ENCODE data around the gene ARAP1. TPM values are rescaled to one million over a fixed set of nuclear protein-coding genes. Genes with fewer than 3 reads are reported as not detected.

Gene ARAP1
- polyA plus RNA-seq, 1 donor (not counting 4 experiments of a cell fraction or from before 2014, with no cell fraction given) = 32.8 TPM

GRCh38 chr11:72642043-72642883, 109.9 kb downstream of the ARAP1 start:
- dilution Hi-C loops (cut with MboI; ENCODE audit: extremely low pct_ligation_motif_present, low sequenced_read_pairs) = no loop called here
- DNase-seq (ENCODE audit: low read depth, low spot score) (peak; percentile 9), FAIRE-seq (no peak)
- Histone ChIP-seq H2AFZ (ENCODE audit: control insufficient read depth, low read length) (peak overlapping the region; percentile 82), H3K9ac (ENCODE audit: control insufficient read depth, extremely low read depth, insufficient read depth, low read length) (peak overlapping the region; percentile 42), H3K4me1 (ENCODE audit: control insufficient read depth, extremely low read depth, insufficient read depth, low read length) (peaks cover 5% of the 10 kb centered on the region), H3K9me3 (ENCODE audit: control insufficient read depth, low read depth, low read length) (no peaks in the 10 kb centered on the region), H3K4me3 (ENCODE audit: control insufficient read depth in 2 of 3, extremely low read depth in 1 of 3, insufficient read depth in 2 of 3, low read depth in 1 of 3, low read length in 3 of 3) (peak overlapping the region; percentile 40 to 56 (median 43)), H3K79me2 (ENCODE audit: control insufficient read depth, insufficient read depth, low read length) (no peaks in the 10 kb centered on the region), H3K36me3 (ENCODE audit: control insufficient read depth in 2 of 2, extremely low read depth in 1 of 2, insufficient read depth in 2 of 2, low read length in 2 of 2) (no peaks in the 10 kb centered on the region), H3K4me2 (ENCODE audit: control insufficient read depth, extremely low read depth, insufficient read depth, low read depth, low read length) (peak overlapping the region; percentile 70), H3K27me3 (ENCODE audit: control insufficient read depth, extremely low read depth, insufficient read depth, low read length) (peaks cover 35% of the 10 kb centered on the region), H4K20me1 (ENCODE audit: control insufficient read depth, extremely low read depth, insufficient read depth, low read length) (no peaks in the 10 kb centered on the region), H3K9me1 (ENCODE audit: control insufficient read depth, extremely low read depth, insufficient read depth, low read length) (no peaks in the 10 kb centered on the region), H3K27ac (ENCODE audit: control insufficient read depth, insufficient read depth, low read length) (no peak overlapping the region)
- peak; percentile 14 for TF ChIP-seq EZH2 (IDR thresholded peaks at IDR 0.05; ENCODE audit: low read length)
- TF ChIP-seq CTCF (optimal IDR thresholded peaks at IDR 0.05 in 1 of 3, IDR thresholded peaks at IDR 0.05 in 1 of 3, conservative IDR thresholded peaks at IDR 0.05 in 1 of 3; ENCODE audit: extremely low read depth in 1 of 3, insufficient read depth in 2 of 3, low read length in 3 of 3) = no peak

DNA sequence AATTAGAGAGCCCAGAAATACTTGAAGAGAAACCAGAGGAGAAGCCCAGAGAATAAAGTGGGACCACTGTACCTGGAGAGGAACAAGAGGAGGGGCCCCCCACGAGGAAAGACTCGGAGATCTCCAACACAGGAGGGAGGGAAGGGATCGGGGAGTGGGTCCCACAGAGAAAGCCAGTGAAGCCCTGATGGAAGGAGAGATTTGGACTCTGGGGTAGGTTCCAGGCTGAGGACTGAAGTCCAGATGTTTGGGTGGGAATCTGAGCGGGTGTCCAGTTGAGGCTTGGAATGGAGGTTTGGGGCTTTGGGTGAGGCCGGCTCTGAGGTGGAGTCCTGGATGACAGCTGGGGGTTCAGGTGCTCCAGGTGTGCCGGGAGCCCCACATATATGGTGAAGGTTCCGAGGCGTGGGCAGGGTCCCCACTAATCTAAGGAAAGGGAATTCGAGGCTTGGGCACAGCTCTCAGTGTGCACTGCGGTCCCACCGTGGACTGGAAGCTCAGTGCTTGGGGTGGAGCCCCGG, 110.6 kb downstream of the ARAP1 start:
- Histone ChIP-seq H3K9me3 (ENCODE audit: control insufficient read depth, low read depth, low read length) (no peaks in the 10 kb centered on the region), H3K27me3 (ENCODE audit: control insufficient read depth, extremely low read depth, insufficient read depth, low read length) (peaks cover 35% of the 10 kb centered on the region), H3K9me1 (ENCODE audit: control insufficient read depth, extremely low read depth, insufficient read depth, low read length) (no peaks in the 10 kb centered on the region), H3K36me3 (ENCODE audit: control insufficient read depth in 2 of 2, extremely low read depth in 1 of 2, insufficient read depth in 2 of 2, low read length in 2 of 2) (no peaks in the 10 kb centered on the region), H4K20me1 (ENCODE audit: control insufficient read depth, extremely low read depth, insufficient read depth, low read length) (no peaks in the 10 kb centered on the region), H3K4me1 (ENCODE audit: control insufficient read depth, extremely low read depth, insufficient read depth, low read length) (peaks cover 5% of the 10 kb centered on the region), H3K79me2 (ENCODE audit: control insufficient read depth, insufficient read depth, low read length) (no peaks in the 10 kb centered on the region), H3K9ac (ENCODE audit: control insufficient read depth, extremely low read depth, insufficient read depth, low read length) (no peak overlapping the region), H3K4me3 (ENCODE audit: control insufficient read depth in 2 of 3, extremely low read depth in 1 of 3, insufficient read depth in 2 of 3, low read depth in 1 of 3, low read length in 3 of 3) (peak overlapping the region in 1 of 3 experiments; percentile 31), H2AFZ (ENCODE audit: control insufficient read depth, low read length) (no peak overlapping the region), H3K27ac (ENCODE audit: control insufficient read depth, insufficient read depth, low read length) (no peak overlapping the region), H3K4me2 (ENCODE audit: control insufficient read depth, extremely low read depth, insufficient read depth, low read depth, low read length) (peak overlapping the region; percentile 70)
- TF ChIP-seq CTCF (optimal IDR thresholded peaks at IDR 0.05 in 1 of 3, IDR thresholded peaks at IDR 0.05 in 1 of 3, conservative IDR thresholded peaks at IDR 0.05 in 1 of 3; ENCODE audit: extremely low read depth in 1 of 3, insufficient read depth in 2 of 3, low read length in 3 of 3) (no peak), EZH2 (IDR thresholded peaks at IDR 0.05; ENCODE audit: low read length) (peak; percentile 76)
- DNase-seq (ENCODE audit: low read depth, low spot score) (no peak), FAIRE-seq (no peak)
- dilution Hi-C loops (cut with MboI; ENCODE audit: extremely low pct_ligation_motif_present, low sequenced_read_pairs) = no loop called here
